GM21423 (cell line): ENCODE results near the gene MTHFSD.

ENCODE experiments used
- ATAC-seq: cut with Tn5 transposase; IDR thresholded peaks from one replicate; pipeline ENCODE4 v1.9.1; 2021; ENCODE audit warnings: mild to moderate bottlenecking, moderate library complexity; ENCODE audit not compliant: unreplicated experiment

Gene MTHFSD

DNA sequence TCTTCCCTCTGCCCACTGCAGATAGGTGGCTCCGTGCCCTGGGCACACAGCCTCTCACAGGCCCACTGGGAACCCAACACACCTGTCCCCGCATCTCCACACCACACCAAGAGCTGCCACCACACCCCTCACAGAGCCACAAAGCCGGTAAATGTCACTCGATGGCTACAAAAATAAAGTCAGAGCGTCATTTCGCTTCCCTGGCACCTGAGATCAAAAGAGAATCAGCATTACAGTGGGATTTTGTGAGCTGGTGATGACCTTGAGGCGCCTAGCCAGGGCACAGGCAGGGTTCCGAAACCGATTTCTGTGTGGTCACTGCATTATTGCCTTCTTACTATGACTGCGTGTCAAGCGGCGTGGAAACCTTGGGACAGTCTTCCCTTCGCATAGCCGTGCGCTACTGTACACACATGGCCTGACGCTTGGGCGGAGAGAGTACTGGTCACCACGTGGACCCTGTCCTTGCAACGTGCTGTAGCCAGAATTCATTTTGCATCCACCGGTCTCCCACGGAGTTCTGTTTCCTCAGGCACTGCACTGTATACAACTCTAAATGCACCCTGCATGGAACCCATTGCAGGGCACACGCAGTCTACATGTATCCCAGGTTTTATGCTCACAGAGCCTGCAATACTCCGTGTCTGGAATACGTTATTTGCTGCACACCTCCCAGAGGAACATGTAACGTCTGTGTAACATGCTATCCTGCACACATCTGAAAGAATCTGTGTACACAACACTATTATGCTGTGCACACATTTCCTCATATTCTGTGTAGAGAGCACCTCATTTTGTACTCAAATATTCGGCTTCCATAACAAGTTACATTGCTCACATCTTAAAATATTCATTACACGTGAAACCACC is 50.5 kb downstream of the MTHFSD start:
- ATAC-seq = no peak

GRCh38 chr16:86503830-86504229 is 51.2 kb downstream of the MTHFSD start:
- no peak for ATAC-seq

GRCh38 chr16:86502856-86503748 is 51.9 kb downstream of the MTHFSD start:
- ATAC-seq = no peak

DNA sequence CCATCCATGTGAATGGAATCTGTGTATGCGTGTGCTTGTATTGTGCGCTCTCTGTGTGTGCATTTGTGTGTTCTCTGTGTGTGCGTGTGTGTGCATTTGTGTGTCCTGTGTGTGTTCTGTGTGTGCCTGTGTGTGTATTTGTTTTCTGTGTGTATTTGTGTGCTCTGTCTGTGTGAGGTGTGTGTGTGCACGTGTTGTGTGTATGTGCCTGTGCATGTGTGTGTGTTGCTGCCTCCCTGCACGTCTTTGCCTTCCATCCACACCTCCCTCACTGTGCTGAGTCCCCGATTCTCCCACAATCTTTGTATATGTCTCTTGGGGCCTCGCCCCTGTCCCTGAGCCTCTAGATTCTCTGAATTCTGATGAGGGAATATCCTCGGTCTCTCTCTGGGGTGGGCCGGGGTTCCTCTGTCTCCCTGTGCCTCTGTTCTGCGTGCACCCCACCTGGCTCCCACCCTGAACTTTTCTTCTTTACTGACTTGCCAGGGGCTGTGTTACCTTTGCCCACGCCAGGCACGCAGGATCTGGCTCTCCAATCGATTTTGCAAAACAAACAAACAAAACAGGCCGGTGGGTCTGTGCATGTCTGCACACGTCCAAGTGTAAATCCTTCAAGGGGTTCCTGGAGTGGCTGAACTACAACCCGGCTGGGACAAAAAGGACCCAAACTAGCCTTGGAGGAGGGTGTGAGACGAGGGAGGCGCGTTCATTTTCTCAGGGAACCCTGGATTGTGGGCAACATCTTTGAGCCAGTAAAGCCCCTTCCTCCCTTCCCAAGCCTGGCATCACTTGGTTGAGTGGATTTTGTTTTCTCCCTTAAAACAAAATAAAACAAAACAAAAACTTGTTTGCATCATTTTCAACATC is 52.8 kb downstream of the MTHFSD start:
- ATAC-seq = no peak

DNA sequence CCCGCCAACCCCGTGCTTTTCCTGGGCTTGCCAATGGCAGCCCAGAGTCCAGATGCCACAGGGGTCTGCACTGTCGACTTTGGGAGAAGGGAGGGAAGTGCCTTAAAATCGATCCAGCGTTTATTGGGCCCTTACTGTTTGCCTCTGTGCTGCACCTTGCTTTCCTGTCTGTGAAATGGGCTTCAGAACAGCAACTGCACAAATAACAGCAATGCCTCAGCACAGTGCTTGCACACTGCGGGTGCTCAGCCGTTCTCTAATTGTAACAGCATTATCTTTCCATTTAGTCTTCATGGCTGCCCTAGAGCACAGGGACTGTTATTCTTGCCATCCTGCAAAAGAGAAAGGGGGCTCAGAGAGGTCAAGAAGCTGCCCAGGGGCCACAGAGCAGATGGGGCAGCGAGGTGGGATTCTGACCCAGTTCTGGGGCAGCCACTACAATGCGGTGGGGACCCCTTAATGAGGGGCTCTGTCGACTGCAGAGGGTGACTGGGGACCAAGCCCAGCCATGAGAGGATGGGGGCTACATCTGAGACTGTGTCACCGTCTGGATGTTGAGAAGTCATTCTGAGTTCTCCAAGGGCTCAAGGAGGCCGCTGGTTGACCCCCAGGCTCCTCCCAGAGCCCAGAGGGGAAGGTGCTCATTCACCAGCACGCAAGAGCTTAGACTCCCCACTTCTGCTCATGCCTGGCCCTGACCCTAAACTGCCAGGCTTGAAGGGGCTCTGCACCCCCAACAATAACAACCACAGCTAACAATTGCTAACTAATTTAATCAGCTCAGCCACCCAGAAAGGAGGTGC is 54.1 kb downstream of the MTHFSD start:
- ATAC-seq = no peak

- no peak for ATAC-seq
These were observed 54.9 kb downstream of the MTHFSD start for GRCh38 chr16:86499889-86500707.

DNA sequence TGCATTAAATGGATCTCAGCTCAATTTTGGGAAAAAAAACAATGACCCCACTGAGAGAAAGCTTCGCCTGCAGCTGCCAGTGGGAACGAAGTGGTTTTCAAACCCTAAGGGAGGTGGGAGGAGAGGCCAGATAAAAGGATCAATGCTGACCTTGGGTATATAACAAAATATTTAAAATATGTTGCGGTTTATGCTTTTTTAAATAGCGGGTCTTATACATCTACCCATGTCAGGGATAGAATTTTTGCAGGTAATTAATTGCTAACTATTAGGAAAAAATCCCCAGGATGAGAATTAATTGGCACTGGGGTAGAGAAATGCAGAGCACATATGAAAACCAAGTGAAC is 55.6 kb downstream of the MTHFSD start:
- ATAC-seq = no peak

DNA sequence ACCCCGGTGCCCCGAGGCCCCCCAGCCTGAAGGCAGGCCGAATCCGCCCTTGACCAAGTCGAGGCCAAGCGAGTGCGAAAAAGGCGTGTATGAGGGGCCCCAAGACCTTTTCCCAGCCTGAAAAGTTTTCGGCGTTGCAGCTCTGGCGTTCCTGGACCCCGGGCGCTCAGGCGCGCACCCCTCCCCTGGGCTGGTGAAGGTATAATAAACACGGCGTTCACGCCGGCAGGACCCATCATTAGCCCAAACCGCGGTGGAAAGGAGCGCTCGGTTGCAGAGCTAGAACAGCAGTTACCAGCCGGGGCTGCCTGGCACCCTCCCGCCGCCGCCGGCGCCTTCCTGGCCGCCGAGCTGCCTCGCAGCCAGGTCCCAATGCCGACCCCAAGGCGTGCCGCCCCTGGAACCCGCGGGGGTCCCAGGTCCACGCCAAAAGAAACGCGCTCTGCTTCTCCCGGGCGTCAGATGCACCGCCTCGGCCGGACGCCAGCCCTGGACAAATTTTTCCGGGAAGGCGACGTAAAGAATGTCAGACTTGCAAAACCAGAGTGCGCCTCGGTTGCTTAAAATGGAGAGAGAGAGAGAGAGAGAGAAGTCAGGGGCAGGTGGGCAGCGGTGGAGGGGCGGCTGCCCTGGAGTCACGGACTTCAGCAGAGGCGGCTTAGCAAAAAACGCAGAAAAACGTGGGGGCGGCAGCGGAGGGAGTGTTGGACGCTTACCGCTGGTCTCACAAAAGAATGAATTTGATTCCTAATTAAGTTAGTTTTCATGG is 56.2 kb downstream of the MTHFSD start:
- no peak for ATAC-seq

DNA sequence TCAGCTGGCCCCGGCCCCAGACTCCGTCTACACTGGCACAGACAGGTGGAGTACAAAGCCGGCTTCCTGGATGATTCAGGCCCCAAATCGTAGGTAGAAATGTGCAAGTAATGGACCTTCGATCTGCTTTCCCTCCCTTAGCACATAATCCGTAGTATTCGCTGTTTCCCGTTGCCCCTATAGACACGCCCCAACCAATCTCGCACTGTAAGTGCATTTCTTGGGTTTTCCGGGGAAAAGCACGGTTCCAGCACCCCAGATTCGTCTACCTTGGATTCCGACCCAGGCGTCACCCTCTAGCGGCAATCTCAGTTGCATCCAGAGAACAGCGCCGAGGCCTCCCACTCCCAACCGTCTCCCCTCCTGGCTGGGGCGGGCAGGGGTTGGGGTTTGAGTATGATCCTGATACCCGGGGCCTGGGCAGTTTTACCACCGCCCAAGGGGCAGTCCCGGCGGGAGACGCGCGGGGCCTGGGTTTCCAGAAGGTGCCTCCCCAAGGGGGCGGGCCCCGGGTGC is 56.8 kb downstream of the MTHFSD start:
- ATAC-seq = no peak

DNA sequence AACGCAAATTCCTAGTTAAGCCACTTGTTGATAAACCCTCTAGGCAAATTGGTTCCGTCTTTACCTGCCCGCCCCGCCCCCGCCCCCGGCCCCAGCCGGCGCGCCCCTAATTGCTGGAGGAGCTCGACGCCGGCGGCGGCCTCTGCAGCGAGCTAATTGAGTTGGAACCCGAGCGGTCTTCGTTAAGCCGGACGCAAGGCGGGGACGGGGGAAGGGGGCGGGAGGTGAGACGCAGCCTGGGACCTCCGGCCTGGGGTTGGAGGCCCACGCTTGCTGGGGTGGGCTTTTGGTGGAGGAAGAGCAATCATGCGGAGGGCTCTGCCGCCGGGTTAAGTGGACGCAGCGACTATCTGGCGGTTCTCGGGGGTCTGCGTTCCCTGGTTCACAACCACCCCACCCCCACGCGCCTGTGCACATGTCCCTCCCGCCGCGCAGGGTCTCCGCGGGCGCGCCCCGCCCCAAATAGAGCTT is 57.4 kb downstream of the MTHFSD start:
- no peak for ATAC-seq

- no peak for ATAC-seq
These were observed 58.0 kb downstream of the MTHFSD start for GRCh38 chr16:86496929-86497461.

DNA sequence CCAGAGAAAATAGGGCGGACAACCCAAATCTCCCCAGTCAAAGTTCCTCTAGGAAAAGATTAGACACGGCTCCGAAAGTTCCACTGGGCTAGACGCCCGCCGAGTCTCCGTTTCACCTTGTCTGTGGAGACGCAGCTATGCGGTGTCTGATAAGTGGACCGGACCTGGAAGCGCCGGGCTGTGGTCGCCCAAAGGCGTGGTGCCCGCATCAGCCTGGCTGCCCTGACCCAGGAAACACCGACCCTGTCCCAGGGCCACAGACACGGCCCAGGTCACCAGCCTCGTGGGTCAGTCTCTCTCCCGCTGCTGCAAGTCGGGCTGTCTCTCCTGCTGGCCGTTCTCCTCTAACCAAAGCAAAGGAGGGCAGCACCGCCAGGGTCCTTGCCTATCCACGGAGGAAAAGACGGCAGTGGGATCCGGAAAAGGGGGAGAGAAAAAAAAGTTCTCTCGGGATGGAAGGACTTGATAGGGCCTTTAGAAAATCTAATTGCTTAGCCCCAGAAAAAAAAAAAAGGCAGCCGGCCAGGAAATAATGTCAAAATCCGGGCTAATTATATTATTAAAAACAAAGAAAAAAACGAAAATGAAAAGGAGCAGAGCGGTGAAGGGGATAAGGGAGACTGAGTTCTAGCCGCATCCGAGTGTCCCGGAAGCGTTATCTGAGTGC is 58.6 kb downstream of the MTHFSD start:
- no peak for ATAC-seq

GRCh38 chr16:86495756-86496261 is 59.2 kb downstream of the MTHFSD start:
- no peak for ATAC-seq

GRCh38 chr16:86495357-86495701 is 59.7 kb downstream of the MTHFSD start:
- ATAC-seq = no peak

DNA sequence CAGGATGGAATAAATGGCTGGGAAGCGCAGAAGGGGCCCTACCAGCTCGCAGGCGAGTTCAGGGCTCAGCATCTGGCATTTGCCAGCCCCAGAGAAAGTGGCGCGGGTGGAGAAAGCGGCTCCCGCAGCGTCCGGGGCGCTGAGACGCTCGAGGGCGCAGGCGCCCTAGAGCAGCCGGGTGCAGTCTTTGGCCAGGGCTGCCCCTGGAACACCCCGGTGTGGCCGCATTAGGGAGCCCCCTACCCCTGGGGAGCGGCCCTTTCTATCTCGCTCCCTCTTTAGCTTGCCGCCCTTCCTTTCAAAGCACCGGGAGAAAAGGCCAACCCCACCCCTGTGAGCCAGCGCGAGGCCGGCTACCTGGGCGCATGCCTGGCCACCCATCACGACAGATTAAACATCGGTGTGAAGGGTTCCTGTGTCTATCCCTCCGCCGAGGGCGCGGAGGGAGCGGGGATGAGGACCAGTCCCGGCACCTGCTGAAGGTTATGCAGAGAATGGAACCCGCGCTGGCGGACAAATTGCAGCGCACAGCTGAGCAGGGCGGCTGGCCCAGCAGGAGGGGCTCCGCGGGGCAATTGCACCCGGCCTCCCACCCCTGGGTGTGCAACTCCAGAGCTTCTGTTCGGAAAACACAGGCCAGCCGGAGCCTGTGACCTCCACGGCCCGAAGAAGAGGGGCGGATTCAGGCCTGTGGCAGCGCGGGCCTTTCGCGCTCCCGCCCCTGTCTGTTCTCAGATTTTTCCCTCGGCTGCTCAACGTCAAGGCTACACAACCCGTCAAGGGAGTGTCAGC is 60.3 kb downstream of the MTHFSD start:
- ATAC-seq = no peak

DNA sequence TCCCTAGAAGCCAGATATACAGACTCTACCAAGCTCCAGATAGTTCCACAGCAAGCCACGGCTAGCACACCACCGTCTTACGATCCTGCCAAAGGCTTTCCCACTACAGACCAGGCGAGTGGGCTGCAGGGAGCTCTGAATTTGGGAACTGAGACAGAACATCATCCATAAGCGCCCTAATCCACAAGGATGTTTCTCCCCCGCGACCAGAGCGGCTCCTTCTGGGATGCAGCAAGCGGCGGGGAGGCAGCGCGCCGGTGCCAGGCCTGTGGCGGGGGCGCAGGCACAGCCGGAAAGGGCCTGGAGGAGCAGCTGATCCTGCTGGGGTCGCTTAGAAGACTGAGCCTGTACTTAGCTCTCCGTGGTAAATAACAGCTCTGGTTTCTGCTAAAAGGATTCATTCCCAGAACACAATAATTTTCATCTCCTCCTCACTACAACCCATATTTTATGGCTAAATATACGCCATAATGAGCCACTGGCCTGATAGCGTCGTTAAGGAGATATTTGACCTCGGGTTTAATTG is 60.9 kb downstream of the MTHFSD start:
- ATAC-seq = no peak
